ENCODE data around the gene NDUFAF3.

DNA sequence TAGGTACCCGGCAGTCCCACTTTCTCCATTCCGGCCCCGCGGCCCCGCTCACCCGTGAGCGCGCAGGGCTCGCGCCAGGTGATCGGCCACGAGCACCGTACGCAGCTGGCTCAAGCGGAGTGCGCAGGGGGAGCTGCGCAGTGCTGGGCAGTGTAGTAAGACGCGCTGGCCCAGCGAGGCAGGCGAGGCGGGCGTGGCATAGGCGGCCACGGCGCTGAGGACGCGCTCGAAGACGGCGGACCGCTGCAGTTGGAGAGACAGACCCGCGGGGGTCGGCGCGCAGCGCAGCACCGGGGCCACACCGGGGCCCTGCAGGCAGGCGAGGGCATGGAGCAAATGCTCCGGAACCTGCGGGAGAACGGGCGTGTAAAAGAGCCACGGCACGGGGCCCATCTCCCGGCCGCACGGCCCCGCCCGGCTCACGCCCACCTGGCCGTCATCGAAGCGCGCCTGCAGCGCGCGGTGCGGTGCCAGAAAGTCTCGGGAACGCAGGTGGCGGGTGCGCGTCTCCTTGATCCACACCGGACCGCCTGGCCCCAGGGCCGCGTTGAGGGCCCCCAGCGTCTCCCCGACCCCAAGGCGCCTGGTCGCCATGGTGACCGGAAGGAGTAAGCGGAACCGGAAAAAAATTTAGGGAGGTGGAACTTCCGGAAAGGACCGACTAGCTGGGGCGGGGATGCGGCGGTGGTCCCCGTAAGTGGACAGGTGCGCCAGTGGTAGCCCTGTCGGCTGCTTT lies 3.8 kb upstream of the NDUFAF3 start, which contains the start of gene DALRD3:
- TF ChIP-seq, protein P1, sequence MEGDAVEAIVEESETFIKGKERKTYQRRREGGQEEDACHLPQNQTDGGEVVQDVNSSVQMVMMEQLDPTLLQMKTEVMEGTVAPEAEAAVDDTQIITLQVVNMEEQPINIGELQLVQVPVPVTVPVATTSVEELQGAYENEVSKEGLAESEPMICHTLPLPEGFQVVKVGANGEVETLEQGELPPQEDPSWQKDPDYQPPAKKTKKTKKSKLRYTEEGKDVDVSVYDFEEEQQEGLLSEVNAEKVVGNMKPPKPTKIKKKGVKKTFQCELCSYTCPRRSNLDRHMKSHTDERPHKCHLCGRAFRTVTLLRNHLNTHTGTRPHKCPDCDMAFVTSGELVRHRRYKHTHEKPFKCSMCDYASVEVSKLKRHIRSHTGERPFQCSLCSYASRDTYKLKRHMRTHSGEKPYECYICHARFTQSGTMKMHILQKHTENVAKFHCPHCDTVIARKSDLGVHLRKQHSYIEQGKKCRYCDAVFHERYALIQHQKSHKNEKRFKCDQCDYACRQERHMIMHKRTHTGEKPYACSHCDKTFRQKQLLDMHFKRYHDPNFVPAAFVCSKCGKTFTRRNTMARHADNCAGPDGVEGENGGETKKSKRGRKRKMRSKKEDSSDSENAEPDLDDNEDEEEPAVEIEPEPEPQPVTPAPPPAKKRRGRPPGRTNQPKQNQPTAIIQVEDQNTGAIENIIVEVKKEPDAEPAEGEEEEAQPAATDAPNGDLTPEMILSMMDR (conservative IDR thresholded peaks at IDR 0.05 in 1 of 2, IDR thresholded peaks at IDR 0.05 in 1 of 2; ENCODE audit: low read depth in 1 of 2, low read length in 2 of 2): no peak
- no peak for TF ChIP-seq EZH2 (IDR thresholded peaks at IDR 0.05; ENCODE audit: low read length, missing control alignments)
